GM23248 (cell line): Measurements from ENCODE around the gene HAVCR1.

Experiments used
- EZH2 ChIP-seq: fragments of 200-600 bp; sonication (generic); IDR thresholded peaks from 2 replicates; pipeline ENCODE4 v1.6.1; 2018; ENCODE audit warnings: antibody characterized with exemption, mild to moderate bottlenecking; ENCODE audit not compliant: insufficient read depth, poor library complexity, severe bottlenecking
- EZH2phosphoT487 ChIP-seq: fragments of 200-600 bp; sonication (generic); IDR thresholded peaks from 2 replicates; pipeline ENCODE4 v1.6.1; 2018; ENCODE audit warnings: antibody characterized with exemption, moderate library complexity, mild to moderate bottlenecking, low read depth; ENCODE audit not compliant: insufficient read depth

DNA sequence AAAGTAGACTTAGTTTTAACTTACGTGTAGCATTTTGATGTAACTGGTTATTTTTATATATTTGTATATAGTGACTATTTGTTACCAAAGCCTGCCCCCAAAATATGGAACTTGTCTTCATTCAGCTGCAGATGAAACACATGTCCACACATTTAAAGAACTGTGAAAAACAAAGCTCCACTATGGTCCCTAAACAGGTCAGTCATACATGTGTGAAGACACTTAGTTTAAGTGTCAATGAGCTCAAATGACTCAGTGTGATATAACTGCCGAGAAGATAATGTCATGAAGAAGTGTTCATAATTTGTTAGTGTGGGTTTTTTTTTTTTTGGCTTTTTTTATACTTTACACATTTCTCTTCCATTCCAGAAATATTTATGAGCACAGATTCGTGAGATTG is 28.2 kb downstream of the HAVCR1 start:
- TF ChIP-seq EZH2 (no peak), EZH2phosphoT487 (no peak)
